NOMO-1 (cell line): ENCODE data around the gene ABCC3.

Source experiments
- DNase-seq, 2 experiments: peaks; one replicate each; lab custom pipeline; 2025; ENCODE audit not compliant: unreplicated experiment in 2 of 2; lab: John Stamatoyannopoulos, UW

The ABCC3 gene

GRCh38 chr17:50683434-50684287, 49.0 kb downstream of the ABCC3 start:
- DNase-seq: no peak

- DNase-seq: no peak
Observed at GRCh38 chr17:50684288-50684611, 49.6 kb downstream of the ABCC3 start.

GRCh38 chr17:50684612-50685333, 50.1 kb downstream of the ABCC3 start:
- DNase-seq: no peak

- DNase-seq: no peak
Observed at GRCh38 chr17:50685334-50685665, 50.6 kb downstream of the ABCC3 start.

- no peak for DNase-seq
Observed at GRCh38 chr17:50685691-50686493, 51.2 kb downstream of the ABCC3 start.

GRCh38 chr17:50686494-50687199, 52.0 kb downstream of the ABCC3 start:
- DNase-seq: no peak

GRCh38 chr17:50687200-50688066, 52.8 kb downstream of the ABCC3 start:
- DNase-seq: no peak

GRCh38 chr17:50688245-50688644, 53.6 kb downstream of the ABCC3 start:
- DNase-seq: no peak

GRCh38 chr17:50689251-50689650, 54.6 kb downstream of the ABCC3 start:
- DNase-seq: no peak

GRCh38 chr17:50689956-50690886, 55.5 kb downstream of the ABCC3 start:
- no peak for DNase-seq

GRCh38 chr17:50690887-50691549, 56.3 kb downstream of the ABCC3 start:
- DNase-seq: no peak

- no peak for DNase-seq
Observed at GRCh38 chr17:50691550-50692447, 57.1 kb downstream of the ABCC3 start.

GRCh38 chr17:50692448-50693035, 57.9 kb downstream of the ABCC3 start:
- no peak for DNase-seq

GRCh38 chr17:50693036-50693682, 58.5 kb downstream of the ABCC3 start:
- no peak for DNase-seq

- no peak for DNase-seq
Observed at GRCh38 chr17:50696365-50696879, 61.7 kb downstream of the ABCC3 start.

GRCh38 chr17:50697062-50697461, 62.4 kb downstream of the ABCC3 start:
- DNase-seq: no peak
